GM21825 (cell line): Measurements from ENCODE around the gene RPAIN.
A peak's percentile ranks its signal among the peaks of the same experiment; 100 is the strongest.

Source experiments
- ATAC-seq: cut with Tn5 transposase; IDR thresholded peaks from one replicate; pipeline ENCODE4 v1.9.1; 2021; ENCODE audit warnings: mild to moderate bottlenecking, moderate library complexity; ENCODE audit not compliant: unreplicated experiment

RPAIN gene, protein sequence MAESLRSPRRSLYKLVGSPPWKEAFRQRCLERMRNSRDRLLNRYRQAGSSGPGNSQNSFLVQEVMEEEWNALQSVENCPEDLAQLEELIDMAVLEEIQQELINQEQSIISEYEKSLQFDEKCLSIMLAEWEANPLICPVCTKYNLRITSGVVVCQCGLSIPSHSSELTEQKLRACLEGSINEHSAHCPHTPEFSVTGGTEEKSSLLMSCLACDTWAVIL

DNA sequence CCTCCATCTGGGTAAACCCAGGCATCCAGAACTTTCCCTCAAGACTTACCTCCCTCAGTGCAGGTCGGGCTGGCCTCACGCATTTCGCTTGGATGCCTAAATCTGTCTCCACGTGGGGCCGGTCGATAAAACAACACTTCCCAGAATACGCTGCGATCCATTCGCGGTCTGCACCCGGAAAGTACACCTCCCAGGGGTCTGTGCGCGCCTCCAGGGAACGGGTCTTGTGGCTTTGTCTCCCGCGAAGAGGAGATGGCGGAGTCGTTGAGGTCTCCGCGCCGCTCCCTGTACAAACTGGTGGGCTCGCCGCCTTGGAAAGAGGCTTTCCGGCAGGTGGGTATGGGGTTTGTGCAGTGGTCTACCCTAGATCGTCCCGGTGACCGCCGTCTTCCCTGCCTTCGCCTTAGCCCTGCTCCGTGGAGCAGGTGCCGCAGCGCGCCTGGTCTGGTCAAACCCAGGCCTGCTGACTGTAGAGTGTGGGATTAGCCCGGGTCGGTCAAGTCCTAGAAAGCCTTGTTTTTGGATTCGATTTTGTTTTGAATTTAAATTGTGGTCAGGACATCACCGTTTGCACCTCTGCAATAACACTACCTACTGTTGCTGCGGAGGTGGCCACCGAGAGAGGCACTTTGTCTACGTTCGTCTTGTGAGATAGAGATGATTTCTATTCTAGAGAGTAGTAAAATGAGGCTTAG lies at the start of gene RPAIN:
Gene RPAIN, plus strand, starts transcription at position 224 of the 695 bp plus-strand sequence. Its CDS starts 29 bp downstream, at position 253.
- peak; percentile 48 for ATAC-seq

DNA sequence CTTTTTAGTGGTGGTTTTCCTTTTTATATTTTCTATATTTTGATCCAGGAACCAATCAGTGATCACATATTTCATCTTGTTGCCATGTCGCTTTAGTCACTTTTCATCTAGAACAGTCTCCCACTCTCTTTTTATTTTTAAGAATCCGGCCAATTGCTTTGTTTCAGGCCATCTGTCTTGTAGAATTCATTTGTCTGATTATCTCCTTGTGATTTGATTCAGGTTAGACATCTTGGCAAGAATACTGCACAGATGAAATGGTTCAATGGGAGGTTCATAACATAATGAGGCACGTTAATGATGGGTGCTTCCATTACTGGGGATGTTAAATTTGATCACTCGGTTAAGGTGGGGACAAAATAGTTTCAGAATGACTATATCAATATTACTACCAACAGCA lies 49.6 kb upstream of the RPAIN start:
- no peak for ATAC-seq

DNA sequence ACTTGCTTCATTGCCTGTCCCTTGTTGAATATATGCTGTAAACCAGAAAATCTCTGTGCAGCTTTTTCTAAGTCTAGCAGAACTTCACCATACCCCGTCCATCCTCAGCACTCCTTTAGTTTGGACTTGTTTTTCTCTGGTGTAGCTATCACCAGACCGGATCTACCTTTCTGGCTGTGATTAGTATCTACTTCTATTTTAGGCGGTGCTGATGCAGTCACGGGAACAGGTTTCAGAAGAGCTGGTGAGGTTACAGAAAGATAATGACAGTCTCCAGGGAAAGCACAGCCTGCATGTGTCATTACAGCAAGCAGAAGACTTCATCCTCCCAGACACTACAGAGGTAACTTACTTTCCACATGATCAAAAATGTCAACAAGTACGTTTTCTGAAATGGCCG lies 46.9 kb upstream of the RPAIN start:
- no peak for ATAC-seq

DNA sequence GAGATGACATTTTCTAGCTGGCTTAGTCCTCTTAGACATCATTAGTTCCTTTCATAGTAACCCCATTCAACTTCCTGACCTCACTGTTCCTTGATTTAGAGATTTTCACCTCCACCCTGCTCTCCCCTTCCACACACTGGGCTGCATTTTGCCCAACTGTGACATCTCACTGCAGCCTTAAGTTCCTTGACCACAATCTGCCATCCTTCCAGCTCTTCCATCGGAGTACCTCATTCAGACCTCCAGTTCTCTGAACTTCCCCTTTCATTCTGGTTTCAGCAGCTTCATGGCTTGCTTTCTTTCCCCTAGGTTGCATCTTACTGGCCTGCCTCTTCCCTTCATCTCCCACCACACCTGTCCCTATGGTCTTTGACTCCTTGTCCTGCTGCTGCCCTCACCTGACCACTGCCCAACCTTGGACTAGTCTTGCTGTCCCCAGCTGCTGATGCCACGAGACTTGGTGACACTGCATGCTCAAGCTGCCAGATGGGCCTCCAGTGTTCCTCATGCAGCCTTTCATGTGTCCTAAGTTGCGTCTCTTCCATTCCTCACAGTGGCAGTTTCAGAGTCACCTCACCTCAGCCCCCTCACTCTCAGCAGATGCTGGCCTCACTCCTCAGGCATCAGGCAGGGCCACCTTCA lies 41.3 kb upstream of the RPAIN start:
- no peak for ATAC-seq

DNA sequence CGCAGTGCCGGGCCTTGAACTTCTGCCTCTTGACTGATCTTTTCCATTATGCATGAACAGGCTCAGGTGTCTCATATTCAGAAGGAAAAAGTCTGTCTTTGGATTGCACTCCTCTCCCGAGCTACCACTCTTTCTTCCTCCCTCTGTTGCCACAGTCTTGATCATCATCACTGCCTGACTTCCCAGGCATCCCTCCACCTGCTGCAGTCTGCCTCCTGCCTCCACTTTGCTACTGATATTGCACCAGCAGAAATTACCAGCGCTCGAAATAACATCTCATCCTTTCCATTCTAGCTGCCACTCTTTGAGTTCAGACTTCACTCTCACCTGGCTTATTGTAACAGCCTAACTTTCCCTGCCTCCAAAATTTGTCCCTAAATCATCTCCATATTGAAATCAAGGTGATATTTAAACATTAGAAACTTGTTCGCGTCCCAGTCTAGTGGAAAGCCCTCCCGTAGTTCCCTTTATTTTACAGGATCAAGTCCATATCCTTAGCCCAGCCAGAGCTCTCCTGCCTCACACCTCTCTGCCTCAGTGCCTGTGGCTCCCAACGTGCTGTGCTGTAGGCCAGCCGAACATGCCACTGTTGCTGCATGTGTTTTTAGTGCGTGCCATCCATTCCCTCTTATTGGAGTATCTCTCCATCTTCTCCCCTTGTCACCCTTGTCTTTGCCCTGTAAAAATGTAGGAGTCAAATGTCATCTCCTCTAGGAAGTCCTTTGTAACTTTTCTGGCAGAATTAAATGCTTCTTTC lies 40.5 kb upstream of the RPAIN start:
- ATAC-seq: no peak

DNA sequence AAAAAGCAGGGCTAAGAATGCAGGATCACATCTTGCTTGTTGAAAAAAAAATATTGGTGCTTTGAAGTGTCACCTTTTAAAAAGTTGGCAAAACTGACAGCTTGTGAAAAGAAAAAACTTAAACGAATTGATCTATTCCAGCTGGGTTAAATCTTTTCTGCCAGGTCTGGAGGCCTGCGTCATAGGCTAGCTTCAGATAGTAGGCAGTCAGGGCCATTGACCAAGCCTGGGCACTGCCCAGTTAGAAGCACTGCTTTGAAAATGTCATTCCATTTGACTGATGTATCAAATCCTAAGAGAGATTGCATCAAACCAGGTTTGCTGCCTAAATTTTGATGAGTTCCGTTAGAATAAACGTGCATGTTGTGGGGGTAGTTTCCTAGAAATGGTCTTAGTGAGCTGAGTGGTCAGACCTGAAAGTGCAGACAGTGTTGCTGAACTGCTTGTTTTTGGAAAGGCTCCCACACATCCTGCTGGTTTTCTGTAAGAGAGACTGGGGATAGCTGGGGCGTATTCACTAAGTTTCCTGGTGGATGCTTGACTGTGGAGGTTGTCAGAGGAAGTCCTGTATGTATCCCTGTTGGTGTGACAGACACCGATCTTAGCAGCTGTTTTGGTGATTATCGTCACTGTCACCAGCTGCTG lies 39.4 kb upstream of the RPAIN start:
- ATAC-seq: no peak

DNA sequence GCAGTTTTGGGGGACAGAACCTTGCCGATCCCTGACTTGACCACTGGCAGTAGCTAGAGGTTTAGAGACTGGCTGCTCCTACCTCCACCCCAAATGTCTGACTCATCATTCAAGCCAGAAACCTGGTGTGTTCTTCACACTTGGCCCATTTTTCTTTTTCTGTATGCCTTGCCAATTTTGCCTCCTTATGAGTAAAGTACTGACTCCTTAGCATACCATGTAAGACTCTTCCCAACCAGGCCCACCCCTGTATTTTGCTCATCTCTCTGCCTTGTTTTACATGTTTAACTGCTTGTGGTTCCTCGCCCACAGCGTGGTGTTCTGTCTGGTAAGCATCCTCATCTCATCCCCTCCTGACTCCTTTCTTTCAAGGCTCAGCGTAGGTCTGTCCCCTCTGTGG lies 38.4 kb upstream of the RPAIN start:
- ATAC-seq: no peak

DNA sequence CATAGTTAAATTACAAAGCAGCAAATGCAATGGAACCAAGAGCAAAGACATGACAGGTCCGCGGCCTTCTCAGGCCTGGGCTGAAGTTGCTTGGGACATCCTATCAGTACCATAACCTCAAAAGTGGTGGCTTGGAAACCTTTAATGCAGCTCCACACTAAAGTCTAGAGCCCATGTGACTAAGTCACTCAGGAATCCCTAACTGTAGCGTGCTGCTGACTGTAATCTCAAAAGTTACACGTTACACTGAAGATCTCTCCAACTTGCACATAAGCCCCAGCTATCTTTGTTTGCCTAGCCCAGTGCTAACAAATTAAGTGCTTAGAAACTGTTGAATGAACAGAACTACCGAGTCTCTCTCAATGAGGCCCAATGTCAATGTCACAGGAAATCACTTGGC lies 28.3 kb upstream of the RPAIN start:
- no peak for ATAC-seq

DNA sequence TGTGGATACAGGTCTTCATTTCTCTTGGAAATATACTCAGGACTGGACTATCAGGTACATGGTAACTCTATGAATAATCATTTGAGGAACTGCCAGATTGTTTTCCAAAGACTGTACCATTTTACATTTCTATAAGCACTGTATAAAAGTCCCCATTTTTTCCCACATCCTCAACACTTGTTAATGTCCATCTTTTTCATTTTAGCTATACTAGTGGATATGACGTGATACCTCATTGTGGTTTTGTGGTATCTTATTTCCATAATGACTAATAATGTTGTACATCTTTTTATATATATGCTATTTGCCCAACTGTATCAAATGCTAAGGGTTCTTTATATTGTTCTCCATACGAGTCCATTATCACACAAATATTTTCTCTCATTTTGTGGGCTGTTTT lies 23.4 kb upstream of the RPAIN start:
- ATAC-seq: no peak

DNA sequence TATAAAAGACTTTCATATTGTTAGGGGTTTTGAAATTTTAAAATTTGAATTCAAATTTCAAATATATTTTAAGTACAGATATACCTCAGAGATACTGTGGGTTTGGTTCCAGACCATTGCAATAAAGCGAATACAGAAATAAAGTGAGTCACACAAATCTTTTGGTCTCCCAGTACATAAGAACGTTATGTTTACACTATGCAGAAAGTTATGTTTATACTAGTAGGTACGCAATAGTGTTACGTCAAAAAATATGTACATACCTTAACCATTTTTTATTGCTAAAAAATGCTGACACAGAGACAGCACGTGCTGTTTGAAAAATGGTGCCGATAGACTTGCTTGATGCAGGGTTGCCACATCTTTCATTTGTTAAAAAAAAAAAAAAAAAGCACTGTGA lies 20.2 kb upstream of the RPAIN start:
- ATAC-seq: no peak

DNA sequence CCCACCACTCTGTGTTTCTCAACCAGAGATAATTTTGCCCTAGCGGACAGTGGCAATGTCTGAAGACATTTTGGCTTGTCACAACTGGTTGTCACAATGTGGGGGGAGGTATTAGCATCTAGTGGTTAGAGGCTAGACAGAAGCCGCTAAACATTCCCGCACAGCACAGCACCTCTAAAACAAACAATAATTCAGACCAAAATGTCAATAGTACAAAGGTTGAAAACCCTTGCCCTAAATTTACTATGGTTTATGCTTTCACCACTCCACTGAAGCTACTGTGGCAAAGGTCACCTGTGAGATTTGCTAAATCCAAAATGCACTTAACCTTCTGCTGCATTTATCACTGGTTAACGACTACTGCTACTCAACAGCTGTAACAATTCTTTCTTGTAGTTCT lies 14.6 kb upstream of the RPAIN start:
- ATAC-seq: no peak

DNA sequence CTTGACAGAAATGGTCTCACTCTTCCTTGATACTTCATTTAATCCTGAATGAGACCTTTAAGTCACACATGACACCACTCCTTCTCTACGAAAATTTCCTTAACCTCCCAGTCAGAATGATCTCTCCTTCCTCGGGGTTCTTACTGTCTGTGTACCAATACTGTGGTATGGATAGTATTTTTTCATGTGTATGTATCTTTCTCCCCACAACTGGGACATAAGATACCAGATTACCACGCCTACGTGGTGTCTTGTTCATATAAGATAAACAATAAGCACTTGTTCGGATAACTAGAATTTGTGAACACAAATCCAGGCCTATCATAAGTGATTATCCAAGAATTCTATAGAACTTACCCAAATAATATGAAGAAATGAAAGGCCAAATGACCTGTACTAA lies 11.8 kb upstream of the RPAIN start:
- ATAC-seq: no peak

DNA sequence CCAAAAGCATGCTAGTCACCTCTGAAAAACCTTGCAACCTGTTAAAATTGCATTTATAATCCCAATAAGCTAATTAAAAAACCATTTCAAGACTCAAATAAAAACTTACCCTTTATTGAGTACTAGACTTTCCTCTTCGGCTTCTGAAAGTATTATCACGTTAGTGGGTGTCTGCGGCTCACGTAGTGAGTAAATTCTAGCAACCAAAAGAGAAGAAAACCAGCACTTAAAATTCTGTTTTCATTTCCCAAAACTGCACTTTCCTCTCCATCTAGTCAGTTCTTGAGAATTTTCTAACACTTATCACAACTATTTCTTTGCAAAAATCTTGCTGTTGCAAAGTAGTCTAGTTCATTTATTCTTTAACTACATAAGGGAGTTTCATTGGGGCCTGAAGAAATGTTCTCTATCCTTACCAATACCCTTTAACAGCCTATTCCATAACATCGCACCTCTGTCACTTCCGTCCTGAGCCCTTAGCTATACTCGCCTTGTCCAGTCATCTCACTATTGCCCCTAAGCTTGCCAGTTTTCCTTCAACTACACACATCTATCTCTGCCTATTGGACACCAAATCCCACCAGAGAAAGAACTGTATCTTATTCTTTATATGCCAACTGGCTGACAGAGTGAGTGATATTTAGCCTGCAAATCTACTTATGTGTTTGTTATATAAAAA lies 9.2 kb upstream of the RPAIN start:
- no peak for ATAC-seq

DNA sequence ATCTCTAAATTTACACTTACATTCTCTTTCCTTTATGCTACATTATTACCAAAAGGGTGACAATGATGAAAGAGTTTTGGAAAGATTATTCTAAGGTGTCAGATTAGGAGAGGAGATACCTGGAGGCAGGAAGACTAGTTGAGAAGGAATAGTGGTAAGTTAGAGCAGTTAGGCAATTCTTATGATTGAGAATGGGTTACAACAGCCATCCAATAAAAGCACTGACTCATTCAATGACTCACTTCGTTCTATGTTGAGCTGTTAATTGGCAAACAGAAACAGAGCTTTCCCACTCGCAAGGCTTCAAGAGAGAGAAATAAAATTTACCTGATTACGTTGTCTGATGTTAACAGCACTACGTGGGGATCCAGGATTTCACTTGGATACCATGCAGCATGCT lies 6.3 kb upstream of the RPAIN start:
- ATAC-seq: no peak

DNA sequence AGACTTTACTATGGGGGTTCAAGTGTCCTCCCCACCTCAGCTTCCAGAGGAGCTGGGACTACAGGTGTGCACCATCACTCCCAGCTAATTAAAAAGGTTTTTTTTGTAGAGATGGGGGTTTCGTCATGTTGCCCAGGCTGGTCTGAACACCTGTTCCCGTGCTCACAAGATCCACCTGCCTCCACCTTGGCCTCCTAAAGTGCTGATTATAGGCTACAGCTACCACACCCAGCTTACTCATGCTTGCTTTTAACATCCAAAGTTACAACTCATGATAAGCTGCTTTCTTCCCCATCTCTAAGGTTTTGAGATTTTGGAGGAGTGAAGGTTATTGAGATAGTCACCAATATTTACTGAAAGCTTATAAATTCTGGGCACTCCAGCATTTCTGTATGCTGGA lies 3.1 kb upstream of the RPAIN start:
- ATAC-seq: no peak

DNA sequence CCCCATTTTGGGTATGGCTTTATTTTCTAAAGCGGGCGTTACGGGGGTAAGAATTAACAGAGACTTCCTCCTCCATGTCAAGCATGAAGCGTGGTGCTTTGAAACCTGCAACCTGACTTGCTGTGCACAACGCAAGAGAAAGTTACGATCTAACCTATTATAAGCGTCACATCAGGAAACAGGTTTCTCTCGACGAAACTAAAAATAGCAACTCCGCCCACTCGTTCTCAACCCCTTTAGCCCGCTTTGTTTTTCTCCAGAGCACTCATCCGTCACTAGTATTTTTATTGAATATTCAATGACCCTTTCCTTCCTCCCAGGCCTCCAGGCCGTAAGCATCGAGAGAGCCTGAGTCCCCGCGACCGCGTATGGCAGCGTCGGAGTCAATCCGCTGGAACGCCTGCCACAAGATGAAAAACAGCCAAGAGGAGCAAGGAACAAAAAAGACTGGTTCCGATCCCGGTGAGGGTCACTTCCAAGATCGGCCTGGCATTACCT lies 1.1 kb upstream of the RPAIN start:
- ATAC-seq: peak; percentile 30

DNA sequence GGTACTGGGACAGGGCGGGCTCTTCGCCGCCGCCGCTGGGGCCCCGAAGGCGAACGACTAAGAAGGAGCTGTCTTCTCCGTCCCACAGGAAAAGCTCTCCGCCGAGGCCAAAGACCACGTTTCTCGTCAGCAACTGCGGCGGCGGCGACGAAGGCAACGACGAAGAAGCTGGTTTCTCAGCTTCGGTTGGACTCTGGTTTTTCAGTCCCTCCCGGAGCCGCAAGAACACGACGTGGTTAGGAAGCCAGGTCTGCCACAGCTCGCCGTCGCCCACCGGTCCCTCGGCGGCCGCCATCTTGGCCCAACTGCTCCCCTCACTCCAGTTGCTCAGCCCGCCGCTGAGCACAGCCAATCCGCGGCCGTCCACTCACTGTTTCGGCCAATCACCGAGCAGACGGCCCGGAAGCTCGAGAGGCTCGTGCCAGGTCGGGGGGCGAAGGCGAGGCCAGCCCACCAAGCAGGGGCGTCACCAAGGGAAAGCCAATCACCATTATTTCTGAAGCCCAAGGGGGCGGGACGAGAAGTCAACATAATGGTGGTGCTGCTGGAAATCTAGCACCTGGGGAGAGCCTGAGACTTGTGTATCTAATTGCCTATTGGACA lies 525 bp upstream of the RPAIN start, which contains the start of gene NUP88:
Gene NUP88, minus strand, starts transcription at position 307 of the 603 bp plus-strand sequence. Its CDS starts 12 bp downstream, at position 295.
- ATAC-seq: peak; percentile 86

DNA sequence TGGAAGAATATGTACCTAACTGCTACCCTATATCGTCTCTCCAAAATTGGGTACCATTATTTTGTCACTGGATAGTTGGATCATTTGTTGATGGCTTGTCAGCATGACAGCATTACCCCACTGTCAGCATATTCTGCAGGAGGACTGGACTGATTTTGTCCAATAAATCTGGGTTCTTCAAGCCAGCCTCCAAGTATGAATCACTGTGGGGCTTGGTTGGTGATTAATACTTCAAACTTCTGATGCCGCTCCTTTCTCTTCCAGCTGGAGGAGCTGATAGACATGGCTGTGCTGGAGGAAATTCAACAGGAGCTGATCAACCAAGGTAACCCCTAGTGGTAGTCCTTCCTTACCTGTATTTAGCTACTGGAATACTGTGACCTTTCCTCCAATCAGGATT lies 2.5 kb downstream of the RPAIN start:
- ATAC-seq: no peak

DNA sequence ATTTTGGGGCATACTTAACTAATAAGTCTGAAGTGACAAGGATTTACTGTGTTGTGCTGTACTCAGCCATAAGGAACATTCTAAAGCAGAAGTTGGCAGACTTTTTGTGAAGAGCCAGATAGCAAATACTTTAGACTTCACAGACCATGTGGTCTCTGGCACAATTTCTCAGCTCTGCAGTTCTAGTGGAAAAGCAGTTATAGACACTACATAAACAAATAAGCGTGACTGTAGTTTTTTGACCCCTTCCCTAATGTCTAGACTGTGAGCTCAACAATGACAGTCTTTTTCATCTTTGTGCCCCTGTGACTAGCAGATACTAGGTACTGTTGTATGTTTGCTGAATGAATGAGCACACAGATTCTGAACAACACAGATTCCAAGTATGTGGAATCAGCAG lies 4.9 kb downstream of the RPAIN start:
- no peak for ATAC-seq

DNA sequence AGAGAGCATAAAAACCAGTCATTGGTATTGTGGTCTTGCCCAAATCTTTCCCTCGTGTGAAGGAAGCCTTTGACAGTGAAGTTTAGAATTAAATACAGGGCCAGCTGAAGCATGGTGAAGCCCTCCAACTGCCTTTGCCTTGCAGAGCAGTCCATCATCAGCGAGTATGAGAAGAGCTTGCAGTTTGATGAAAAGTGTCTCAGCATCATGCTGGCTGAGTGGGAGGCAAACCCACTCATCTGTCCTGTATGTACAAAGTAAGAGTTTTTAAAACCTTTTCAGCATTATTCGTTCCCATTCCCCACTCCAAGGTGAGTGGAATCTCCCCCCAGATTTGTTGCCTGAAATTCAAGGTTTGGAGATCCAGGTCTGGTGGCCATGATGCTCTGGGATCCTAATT lies 5.8 kb downstream of the RPAIN start:
- no peak for ATAC-seq
